GM10847 (cell line): ENCODE measurements around the gene ZNF492.

ENCODE experiments used
- POLR2A ChIP-seq: IDR thresholded peaks from 2 replicates; pipeline ENCODE4 v1.6.1; 2011; ENCODE audit not compliant: insufficient read length; ENCODE audit errors: extremely low read depth

ZNF492 gene

DNA sequence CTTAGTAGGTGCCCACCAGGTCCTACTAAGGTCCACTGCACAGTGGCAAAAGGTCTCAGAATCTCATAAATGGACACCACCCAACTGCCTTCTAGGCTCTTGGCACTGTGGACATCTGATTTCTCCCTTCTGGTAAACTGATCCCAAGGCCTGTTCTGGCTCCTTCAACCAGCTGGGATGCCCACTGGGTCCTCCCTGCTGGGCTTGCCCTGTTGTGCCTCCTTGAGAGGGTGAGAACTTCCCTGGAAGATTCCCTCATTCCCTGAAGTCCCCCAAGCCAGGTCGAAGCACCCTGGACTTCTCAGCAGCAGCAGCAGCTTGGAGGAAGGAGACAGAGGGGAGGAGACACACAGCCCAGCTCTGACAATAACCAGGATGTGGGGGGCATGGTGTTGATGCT is 6.6 kb upstream of the ZNF492 start:
- no peak for TF ChIP-seq POLR2A

DNA sequence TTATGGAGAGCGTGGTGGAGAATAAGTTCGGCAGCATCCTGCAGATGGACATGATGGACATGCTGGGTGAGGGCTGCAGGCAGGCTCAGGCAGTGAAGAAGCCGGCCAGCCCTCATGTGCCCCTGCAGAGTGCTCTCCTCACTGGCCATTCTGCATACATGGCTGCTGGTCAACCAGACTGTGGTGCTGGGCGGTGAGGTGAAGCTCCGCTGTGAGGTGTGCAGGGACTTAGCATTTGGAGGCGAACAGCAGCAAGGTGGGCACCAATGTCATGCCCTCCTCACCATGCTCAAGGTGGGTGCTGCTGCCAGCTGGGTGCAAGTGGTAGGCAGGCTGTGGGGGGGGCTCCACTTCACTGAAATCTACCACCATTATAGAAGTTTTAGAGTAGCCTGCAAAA is 5.7 kb upstream of the ZNF492 start:
- no peak for TF ChIP-seq POLR2A

DNA sequence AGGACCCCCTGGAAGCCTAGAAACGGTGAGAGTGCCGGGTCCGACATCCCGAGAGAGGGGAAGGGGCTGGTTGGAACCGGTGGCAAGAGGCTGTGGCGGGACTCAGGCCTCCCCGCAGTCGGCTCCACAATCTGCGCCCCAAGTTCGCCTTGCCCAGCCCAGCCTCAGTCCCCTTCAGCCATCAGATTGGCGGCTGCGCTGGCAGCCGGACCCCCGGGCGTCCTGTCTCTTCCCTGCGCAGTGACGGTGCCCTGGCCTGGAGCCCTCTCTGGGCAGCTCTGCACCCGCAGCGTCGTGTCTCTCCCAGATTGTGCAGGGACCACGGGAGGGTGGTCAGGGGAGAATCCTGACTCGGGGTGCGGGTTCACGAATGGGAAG is 315 bp downstream of the ZNF492 start:
- no peak for TF ChIP-seq POLR2A

DNA sequence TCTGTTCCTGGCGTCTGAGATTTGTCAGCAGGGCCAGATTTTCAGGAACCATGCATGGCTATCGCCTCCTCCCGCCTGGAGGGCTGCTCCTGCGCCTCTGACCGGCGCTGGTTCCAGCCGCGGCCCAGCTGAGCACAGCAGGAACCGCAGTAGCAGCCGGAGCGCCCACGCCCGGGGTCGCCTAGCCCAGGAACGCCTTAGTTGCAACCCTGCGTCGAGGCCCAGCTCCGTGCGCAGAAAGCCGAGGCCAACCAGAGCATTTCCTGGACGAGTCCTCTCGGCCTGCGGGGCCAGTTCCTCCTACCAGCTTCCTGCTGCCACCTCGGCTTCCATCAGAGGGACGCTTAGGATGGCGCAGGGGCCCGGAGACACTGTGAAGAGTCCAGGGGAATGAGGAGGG is 74.9 kb downstream of the ZNF492 start:
- TF ChIP-seq POLR2A = no peak
